MV-4-11 (cell line): ENCODE data around the gene SLC12A6.
A peak's percentile ranks its signal among the peaks of the same experiment; 100 is the strongest.

ENCODE experiments used
- DNase-seq: peaks from one replicate; lab custom pipeline; 2025; lab: John Stamatoyannopoulos, UW

The SLC12A6 gene

GRCh38 chr15:34330279-34330678 is 7.3 kb downstream of the SLC12A6 start:
- no peak for DNase-seq

- no peak for DNase-seq
Measured at GRCh38 chr15:34329006-34329405, 8.6 kb downstream of the SLC12A6 start.

- no peak for DNase-seq
Measured at GRCh38 chr15:34327906-34328305, 9.7 kb downstream of the SLC12A6 start.

- DNase-seq: no peak
Measured at GRCh38 chr15:34325368-34325767, 12.2 kb downstream of the SLC12A6 start.

GRCh38 chr15:34324933-34325332 is 12.6 kb downstream of the SLC12A6 start:
- DNase-seq: no peak

GRCh38 chr15:34323217-34323616 is 14.4 kb downstream of the SLC12A6 start:
- DNase-seq: no peak

GRCh38 chr15:34318277-34319079 is 19.1 kb downstream of the SLC12A6 start:
- no peak for DNase-seq

GRCh38 chr15:34314491-34315490 is 22.8 kb downstream of the SLC12A6 start:
- no peak for DNase-seq

- DNase-seq: no peak
Measured at GRCh38 chr15:34311563-34311962, 26.0 kb downstream of the SLC12A6 start.

- no peak for DNase-seq
Measured at GRCh38 chr15:34304613-34305012, 33.0 kb downstream of the SLC12A6 start.

GRCh38 chr15:34301058-34301457 is 36.5 kb downstream of the SLC12A6 start:
- no peak for DNase-seq

- DNase-seq: no peak
Measured at GRCh38 chr15:34297059-34297458, 40.5 kb downstream of the SLC12A6 start.

GRCh38 chr15:34292621-34293020 is 45.0 kb downstream of the SLC12A6 start:
- no peak for DNase-seq

GRCh38 chr15:34284937-34285336 is 52.6 kb downstream of the SLC12A6 start:
- DNase-seq: no peak

GRCh38 chr15:34282384-34282783 is 55.2 kb downstream of the SLC12A6 start:
- DNase-seq: no peak

- no peak for DNase-seq
Measured at GRCh38 chr15:34280193-34280592, 57.4 kb downstream of the SLC12A6 start.

GRCh38 chr15:34279368-34279767 is 58.2 kb downstream of the SLC12A6 start:
- no peak for DNase-seq

- no peak for DNase-seq
Measured at GRCh38 chr15:34275721-34276120, 61.9 kb downstream of the SLC12A6 start.

GRCh38 chr15:34275154-34275553 is 62.4 kb downstream of the SLC12A6 start:
- no peak for DNase-seq

- DNase-seq: peak; percentile 60
Measured at GRCh38 chr15:34271493-34271892, 66.1 kb downstream of the SLC12A6 start.

- DNase-seq: no peak
Measured at GRCh38 chr15:34266751-34267150, 70.8 kb downstream of the SLC12A6 start.

GRCh38 chr15:34264076-34264475 is 73.5 kb downstream of the SLC12A6 start:
- no peak for DNase-seq

GRCh38 chr15:34262362-34262761 is 75.2 kb downstream of the SLC12A6 start:
- no peak for DNase-seq
